Uterus (tissue), 2 donors: ENCODE results near the gene CAPN9.

Experiments
- CTCF ChIP-seq, 4 experiments: fragments of 200-600 bp in 2 of 4; fragments of 450-650 bp in 2 of 4; sonication (generic) in 2 of 4; IDR thresholded peaks; one replicate each; pipeline ENCODE4 v1.5.1; 2016 to 2019; ENCODE audit warnings: antibody characterized with exemption in 4 of 4, mild to moderate bottlenecking in 2 of 4, moderate library complexity in 1 of 4
- POLR2A ChIP-seq, 2 donors: fragments of 450-650 bp; IDR thresholded peaks; one replicate each; pipeline ENCODE4 v1.6.1; 2016; ENCODE audit warnings: antibody characterized with exemption in 2 of 2, mild to moderate bottlenecking in 1 of 2, moderate library complexity in 1 of 2

DNA sequence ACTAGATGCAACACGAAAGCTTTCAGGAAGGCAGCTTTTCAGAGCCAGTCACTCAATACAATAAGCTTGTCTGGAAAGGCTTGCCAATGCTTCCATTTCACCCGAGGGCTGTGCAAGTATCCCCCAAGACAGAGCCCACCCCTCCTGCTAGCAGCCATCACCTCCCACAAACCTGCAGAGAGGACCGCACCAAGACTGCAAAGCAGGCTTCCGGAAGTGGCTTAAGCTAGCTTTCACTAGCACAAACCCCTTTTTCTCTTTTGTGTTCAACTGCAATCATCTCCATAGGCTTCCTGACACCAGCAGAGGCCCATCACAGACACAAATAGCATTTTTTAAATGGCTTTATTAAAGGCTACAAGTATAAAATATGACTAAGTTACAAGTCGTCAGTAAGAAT, 89.6 kb downstream of the CAPN9 start:
- TF ChIP-seq CTCF (IDR thresholded peaks at IDR 0.05) (no peak), POLR2A (IDR thresholded peaks at IDR 0.05) (no peak)
